Stimulated activated CD8-positive, alpha-beta memory T cell treated with anti-CD3 and anti-CD28 coated beads, Interleukin-2, amount 100 ng/mL, for 1 hour (primary cell): ENCODE results near the gene SKI.
"Not testable (repeated sequence)": the region's sequence is repeated elsewhere in the genome, so short reads cannot be mapped to it uniquely, and the experiment has no call there.

Experiments
- DNase-seq, 2 donors: peaks; one replicate each; pipeline ENCODE4 v3.0.0-alpha.2; 2020; ENCODE audit warnings: low read depth in 2 of 2

Gene SKI

GRCh38 chr1:2320006-2320405, 91.9 kb downstream of the SKI start:
- no peak for DNase-seq

- no peak for DNase-seq
Measured at GRCh38 chr1:2320760-2321667, 92.9 kb downstream of the SKI start.

- no peak for DNase-seq
Measured at GRCh38 chr1:2322065-2322571, 94.0 kb downstream of the SKI start.

- no peak for DNase-seq
Measured at GRCh38 chr1:2322581-2323211, 94.6 kb downstream of the SKI start.

GRCh38 chr1:2323451-2323974, 95.4 kb downstream of the SKI start:
- no peak for DNase-seq

GRCh38 chr1:2324553-2325366, 96.6 kb downstream of the SKI start:
- DNase-seq: no peak

- no peak for DNase-seq
Measured at GRCh38 chr1:2326524-2326923, 98.4 kb downstream of the SKI start.

- not testable (repeated sequence) for DNase-seq
Measured at GRCh38 chr1:2327162-2327561, 99.0 kb downstream of the SKI start.

- DNase-seq: no peak
Measured at GRCh38 chr1:2327841-2328240, 99.7 kb downstream of the SKI start.

- no peak for DNase-seq
Measured at GRCh38 chr1:2328676-2329455, 100.7 kb downstream of the SKI start.

GRCh38 chr1:2330035-2330434, 101.9 kb downstream of the SKI start:
- no peak for DNase-seq

- no peak for DNase-seq
Measured at GRCh38 chr1:2330519-2331199, 102.5 kb downstream of the SKI start.

GRCh38 chr1:2331200-2331544, 103.1 kb downstream of the SKI start:
- DNase-seq: no peak

GRCh38 chr1:2331580-2331979, 103.5 kb downstream of the SKI start:
- not testable (repeated sequence) for DNase-seq

- no peak for DNase-seq
Measured at GRCh38 chr1:2334366-2334765, 106.2 kb downstream of the SKI start.

- no peak for DNase-seq
Measured at GRCh38 chr1:2334883-2335534, 106.9 kb downstream of the SKI start.

- no peak for DNase-seq
Measured at GRCh38 chr1:2335721-2336455, 107.8 kb downstream of the SKI start.

- DNase-seq: no peak
Measured at GRCh38 chr1:2336499-2336898, 108.4 kb downstream of the SKI start.

GRCh38 chr1:2337081-2337480, 109.0 kb downstream of the SKI start:
- DNase-seq: no peak
